Liver (tissue), 9 donors: Measurements from ENCODE around the gene CLPSL1. TPM values are rescaled to one million over a fixed set of nuclear protein-coding genes. Genes with fewer than 3 reads are reported as not detected.

Source experiments
- DNase-seq: peaks from one replicate; pipeline ENCODE4 v3.0.0-alpha.2; 2017; ENCODE audit warnings: low spot score
- H3K27ac ChIP-seq, 2 donors: one replicate each; pipeline ENCODE4 v1.7.0; 2013; ENCODE audit warnings: inconsistent platforms in 2 of 2, low read length in 2 of 2, control low read depth in 1 of 2, low read depth in 1 of 2, mild to moderate bottlenecking in 1 of 2
- H3K27me3 ChIP-seq, 4 donors: one replicate each; pipeline versions ENCODE4 v1.6.1 to v1.7.0; 2013; ENCODE audit warnings: low read length in 3 of 4, inconsistent platforms in 1 of 4, mild to moderate bottlenecking in 1 of 4, moderate library complexity in 1 of 4; ENCODE audit not compliant: control insufficient read depth in 4 of 4, insufficient read depth in 4 of 4
- H3K36me3 ChIP-seq, 4 donors: one replicate each; pipeline versions ENCODE4 v1.6.1 to v1.7.0; 2013; ENCODE audit warnings: low read length in 3 of 4, mild to moderate bottlenecking in 3 of 4, low read depth in 1 of 4, moderate library complexity in 1 of 4; ENCODE audit not compliant: control insufficient read depth in 4 of 4, insufficient read depth in 3 of 4
- H3K4me1 ChIP-seq, 4 donors: one replicate each; pipeline versions ENCODE4 v1.6.1 to v1.7.0; 2013; ENCODE audit warnings: low read length in 3 of 4, mild to moderate bottlenecking in 3 of 4, moderate library complexity in 1 of 4; ENCODE audit not compliant: control insufficient read depth in 4 of 4, insufficient read depth in 4 of 4
- H3K4me3 ChIP-seq, 3 donors: one replicate each; pipeline versions ENCODE4 v1.6.1 to v1.7.0; 2013; ENCODE audit warnings: low read length in 3 of 3, control low read depth in 1 of 3, low read depth in 1 of 3, mild to moderate bottlenecking in 1 of 3
- H3K9ac ChIP-seq, 2 donors: one replicate each; pipeline ENCODE4 v1.7.0; 2013; ENCODE audit warnings: low read length in 2 of 2, mild to moderate bottlenecking in 2 of 2, moderate library complexity in 2 of 2, control low read depth in 1 of 2, low read depth in 1 of 2
- H3K9me3 ChIP-seq, 4 donors: one replicate each; pipeline versions ENCODE4 v1.6.1 to v1.7.0; 2013; ENCODE audit warnings: low read length in 3 of 4; ENCODE audit not compliant: control insufficient read depth in 4 of 4
- ATF3 ChIP-seq: IDR thresholded peaks from 2 replicates; pipeline ENCODE4 v1.6.1; 2016; ENCODE audit warnings: antibody characterized with exemption
- CTCF ChIP-seq: fragments of 150-350 bp; IDR thresholded peaks from 2 replicates; pipeline ENCODE4 v1.5.1; 2017; ENCODE audit warnings: improper control_type of control experiment, low read depth, low read length; ENCODE audit not compliant: missing input control
- EGR1 ChIP-seq, 2 donors: IDR thresholded peaks; 2 replicates each; pipeline ENCODE4 v1.6.1; 2016 to 2018; ENCODE audit warnings: antibody characterized with exemption in 2 of 2, low read depth in 2 of 2
- FOXA1 ChIP-seq: IDR thresholded peaks from 2 replicates; pipeline ENCODE4 v1.6.1; 2016; ENCODE audit warnings: antibody characterized with exemption
- FOXA2 ChIP-seq: IDR thresholded peaks from 2 replicates; pipeline ENCODE4 v1.6.1; 2016; ENCODE audit warnings: antibody characterized with exemption
- GABPA ChIP-seq, 2 donors: IDR thresholded peaks in 1 of 2; conservative IDR thresholded peaks in 1 of 2; 2 replicates each; pipeline ENCODE4 v1.6.1; 2016; ENCODE audit warnings: antibody characterized with exemption in 2 of 2, mild to moderate bottlenecking in 1 of 2, moderate library complexity in 1 of 2
- HNF4A ChIP-seq, 2 donors: conservative IDR thresholded peaks; 2 replicates each; pipeline ENCODE4 v1.6.1; 2016; ENCODE audit warnings: antibody characterized with exemption in 2 of 2, mild to moderate bottlenecking in 2 of 2
- HNF4G ChIP-seq: IDR thresholded peaks from 2 replicates; pipeline ENCODE4 v1.6.1; 2016; ENCODE audit warnings: antibody characterized with exemption
- JUND ChIP-seq, 2 donors: IDR thresholded peaks; 2 replicates each; pipeline ENCODE4 v1.6.1; 2016; ENCODE audit warnings: antibody characterized with exemption in 2 of 2
- NR2F2 ChIP-seq: IDR thresholded peaks from 2 replicates; pipeline ENCODE4 v1.6.1; 2016; ENCODE audit warnings: antibody characterized with exemption
- RAD21 ChIP-seq, 2 donors: IDR thresholded peaks; 2 replicates each; pipeline ENCODE4 v1.6.1; 2016; ENCODE audit warnings: antibody characterized with exemption in 2 of 2, mild to moderate bottlenecking in 2 of 2
- RXRA ChIP-seq, 2 donors: IDR thresholded peaks; 2 replicates each; pipeline ENCODE4 v1.6.1; 2017 to 2018; ENCODE audit warnings: antibody characterized with exemption in 2 of 2, mild to moderate bottlenecking in 1 of 2
- SP1 ChIP-seq: IDR thresholded peaks from 2 replicates; pipeline ENCODE4 v1.6.1; 2018; ENCODE audit warnings: antibody characterized with exemption, mild to moderate bottlenecking
- TAF1 ChIP-seq: conservative IDR thresholded peaks from 2 replicates; pipeline ENCODE4 v1.6.1; 2016; ENCODE audit warnings: antibody characterized with exemption, mild to moderate bottlenecking
- YY1 ChIP-seq: IDR thresholded peaks from 2 replicates; pipeline ENCODE4 v1.6.1; 2016; ENCODE audit warnings: antibody characterized with exemption, mild to moderate bottlenecking
- WGBS: extraction: QIAGEN DNeasy Blood & Tissue Kit; methylation state at CpG from one replicate; pipeline ENCODE4 v1.1.7; 2013; 5-methylcytosine and 5-hydroxymethylcytosine counted together
- polyA plus RNA-seq, 2 donors: library from polyadenylated mRNA; stranded (reverse) in 1 of 2; unstranded in 1 of 2; fragments of 200-250 nt in 1 of 2; fragments of >200 nt in 1 of 2; fragmentation: Nextera tagmentation in 1 of 2; extraction: Ambion mirVana in 1 of 2; gene quantifications; one replicate each; pipeline versions ENCODE4 v1.2.1 to v1.2.3, GENCODE V29; 2013 to 2015
- total RNA-seq, 2 donors: library from RNA; depleted of rRNA; stranded (reverse); fragments of >200 nt; gene quantifications; one replicate each; pipeline ENCODE4 v1.2.3, GENCODE V29; 2014
- TF ChIP-seq, protein P1 (sequence below): IDR thresholded peaks from 2 replicates; pipeline ENCODE4 v1.6.1; 2016; ENCODE audit warnings: antibody characterized with exemption
- TF ChIP-seq, protein P2 (sequence below): IDR thresholded peaks from 2 replicates; pipeline ENCODE4 v1.6.1; 2016; ENCODE audit warnings: antibody characterized with exemption, mild to moderate bottlenecking
- TF ChIP-seq, protein P3 (sequence below): IDR thresholded peaks from 2 replicates; pipeline ENCODE4 v1.6.1; 2016; ENCODE audit warnings: antibody characterized with exemption
- donor health status: healthy.
- donor health status: healthy.
- donor health status: healthy.
- donor health status: healthy.
- donor health status: healthy.

The CLPSL1 gene
- total and polyA plus RNA-seq, 4 donors, result not detected

DNA sequence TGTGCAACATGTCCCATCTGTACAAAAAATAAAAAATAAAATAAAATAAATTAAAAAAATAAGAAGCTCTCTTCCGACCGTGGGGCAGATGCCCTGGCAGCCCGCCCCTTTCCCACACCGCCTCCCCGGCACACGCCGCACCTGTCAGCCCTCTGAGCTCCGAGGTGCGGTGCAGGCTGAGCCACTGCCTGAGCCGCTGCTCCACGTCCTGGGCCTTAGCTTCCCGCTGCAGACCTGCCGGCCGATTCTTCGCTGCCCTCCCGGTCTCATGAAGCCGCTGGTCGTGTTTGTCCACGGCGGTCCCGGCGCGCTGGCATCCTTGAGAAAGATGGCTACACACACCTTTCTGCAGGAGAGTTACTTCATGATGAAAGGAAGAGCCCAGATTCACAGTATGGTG is 15.1 kb upstream of the CLPSL1 start:
- H3K27ac ChIP-seq, result no peak overlapping the region
- no peak for DNase-seq
- peaks cover 0 to 6% (median 4%) of the 10 kb centered on the region in 4 donors for H3K27me3 ChIP-seq
- H3K9ac ChIP-seq, result no peak overlapping the region
- no peaks in the 10 kb centered on the region for H3K9me3 ChIP-seq
- no peaks in the 10 kb centered on the region for H3K4me1 ChIP-seq
- TF ChIP-seq, protein P1, sequence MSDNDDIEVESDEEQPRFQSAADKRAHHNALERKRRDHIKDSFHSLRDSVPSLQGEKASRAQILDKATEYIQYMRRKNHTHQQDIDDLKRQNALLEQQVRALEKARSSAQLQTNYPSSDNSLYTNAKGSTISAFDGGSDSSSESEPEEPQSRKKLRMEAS, result no peak
- no peak for TF ChIP-seq FOXA2
- no peak for TF ChIP-seq EGR1 (IDR thresholded peaks at IDR 0.05; ENCODE audit: low read depth in 2 of 2)
- TF ChIP-seq HNF4G, result no peak
- no peak for TF ChIP-seq RXRA (IDR thresholded peaks at IDR 0.05)
- no peak for TF ChIP-seq SP1
- TF ChIP-seq, protein P2, sequence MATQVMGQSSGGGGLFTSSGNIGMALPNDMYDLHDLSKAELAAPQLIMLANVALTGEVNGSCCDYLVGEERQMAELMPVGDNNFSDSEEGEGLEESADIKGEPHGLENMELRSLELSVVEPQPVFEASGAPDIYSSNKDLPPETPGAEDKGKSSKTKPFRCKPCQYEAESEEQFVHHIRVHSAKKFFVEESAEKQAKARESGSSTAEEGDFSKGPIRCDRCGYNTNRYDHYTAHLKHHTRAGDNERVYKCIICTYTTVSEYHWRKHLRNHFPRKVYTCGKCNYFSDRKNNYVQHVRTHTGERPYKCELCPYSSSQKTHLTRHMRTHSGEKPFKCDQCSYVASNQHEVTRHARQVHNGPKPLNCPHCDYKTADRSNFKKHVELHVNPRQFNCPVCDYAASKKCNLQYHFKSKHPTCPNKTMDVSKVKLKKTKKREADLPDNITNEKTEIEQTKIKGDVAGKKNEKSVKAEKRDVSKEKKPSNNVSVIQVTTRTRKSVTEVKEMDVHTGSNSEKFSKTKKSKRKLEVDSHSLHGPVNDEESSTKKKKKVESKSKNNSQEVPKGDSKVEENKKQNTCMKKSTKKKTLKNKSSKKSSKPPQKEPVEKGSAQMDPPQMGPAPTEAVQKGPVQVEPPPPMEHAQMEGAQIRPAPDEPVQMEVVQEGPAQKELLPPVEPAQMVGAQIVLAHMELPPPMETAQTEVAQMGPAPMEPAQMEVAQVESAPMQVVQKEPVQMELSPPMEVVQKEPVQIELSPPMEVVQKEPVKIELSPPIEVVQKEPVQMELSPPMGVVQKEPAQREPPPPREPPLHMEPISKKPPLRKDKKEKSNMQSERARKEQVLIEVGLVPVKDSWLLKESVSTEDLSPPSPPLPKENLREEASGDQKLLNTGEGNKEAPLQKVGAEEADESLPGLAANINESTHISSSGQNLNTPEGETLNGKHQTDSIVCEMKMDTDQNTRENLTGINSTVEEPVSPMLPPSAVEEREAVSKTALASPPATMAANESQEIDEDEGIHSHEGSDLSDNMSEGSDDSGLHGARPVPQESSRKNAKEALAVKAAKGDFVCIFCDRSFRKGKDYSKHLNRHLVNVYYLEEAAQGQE, result no peak
- TF ChIP-seq RAD21 (IDR thresholded peaks at IDR 0.05), result no peak
- no peak for TF ChIP-seq ATF3
- no peak for TF ChIP-seq YY1
- no peak for TF ChIP-seq NR2F2
- no peak for TF ChIP-seq GABPA (IDR thresholded peaks at IDR 0.05 in 1 of 2, conservative IDR thresholded peaks at IDR 0.05 in 1 of 2)
- TF ChIP-seq, protein P3, sequence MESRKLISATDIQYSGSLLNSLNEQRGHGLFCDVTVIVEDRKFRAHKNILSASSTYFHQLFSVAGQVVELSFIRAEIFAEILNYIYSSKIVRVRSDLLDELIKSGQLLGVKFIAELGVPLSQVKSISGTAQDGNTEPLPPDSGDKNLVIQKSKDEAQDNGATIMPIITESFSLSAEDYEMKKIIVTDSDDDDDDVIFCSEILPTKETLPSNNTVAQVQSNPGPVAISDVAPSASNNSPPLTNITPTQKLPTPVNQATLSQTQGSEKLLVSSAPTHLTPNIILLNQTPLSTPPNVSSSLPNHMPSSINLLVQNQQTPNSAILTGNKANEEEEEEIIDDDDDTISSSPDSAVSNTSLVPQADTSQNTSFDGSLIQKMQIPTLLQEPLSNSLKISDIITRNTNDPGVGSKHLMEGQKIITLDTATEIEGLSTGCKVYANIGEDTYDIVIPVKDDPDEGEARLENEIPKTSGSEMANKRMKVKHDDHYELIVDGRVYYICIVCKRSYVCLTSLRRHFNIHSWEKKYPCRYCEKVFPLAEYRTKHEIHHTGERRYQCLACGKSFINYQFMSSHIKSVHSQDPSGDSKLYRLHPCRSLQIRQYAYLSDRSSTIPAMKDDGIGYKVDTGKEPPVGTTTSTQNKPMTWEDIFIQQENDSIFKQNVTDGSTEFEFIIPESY, result no peak
- TF ChIP-seq FOXA1, result no peak
- TF ChIP-seq CTCF, result no peak
- no peak for TF ChIP-seq TAF1
- TF ChIP-seq HNF4A (conservative IDR thresholded peaks at IDR 0.05), result no peak
- H3K36me3 ChIP-seq, result no peaks in the 10 kb centered on the region
- H3K4me3 ChIP-seq, result no peak overlapping the region
- WGBS, result 84% methylated on average over 23 of the region's 23 CpGs

DNA sequence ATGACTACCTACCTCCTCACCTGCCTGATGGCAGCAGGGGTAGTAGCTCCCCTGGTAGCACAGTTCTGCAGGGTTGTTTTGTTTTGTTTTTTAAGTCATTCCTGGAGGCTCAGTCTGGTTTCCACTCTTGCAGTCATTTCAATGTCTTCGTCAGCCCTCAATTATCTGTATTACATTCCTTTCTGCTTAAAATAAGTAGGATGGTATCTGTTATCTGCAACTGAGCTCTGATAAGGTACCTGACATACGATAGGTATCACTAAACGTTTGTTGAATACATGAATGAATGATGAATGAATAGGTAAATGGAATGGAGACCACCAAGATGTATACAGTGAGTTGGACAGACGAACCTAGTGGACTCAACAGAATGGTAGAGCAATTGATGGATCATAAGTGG is 11.6 kb upstream of the CLPSL1 start:
- no peaks in the 10 kb centered on the region for H3K36me3 ChIP-seq
- 79% methylated on average over 4 of the region's 4 CpGs for WGBS
- TF ChIP-seq HNF4A (conservative IDR thresholded peaks at IDR 0.05), result no peak
- no peak for TF ChIP-seq HNF4G
- no peak for TF ChIP-seq TAF1
- TF ChIP-seq CTCF, result no peak
- TF ChIP-seq EGR1 (IDR thresholded peaks at IDR 0.05; ENCODE audit: low read depth in 2 of 2), result no peak
- TF ChIP-seq, protein P1, result no peak
- TF ChIP-seq YY1, result no peak
- TF ChIP-seq JUND (IDR thresholded peaks at IDR 0.05), result no peak
- TF ChIP-seq RAD21 (IDR thresholded peaks at IDR 0.05), result no peak
- TF ChIP-seq, protein P2, result no peak

More for the DNA sequence above, 11.6 kb upstream of the CLPSL1 start:
- H3K4me3 ChIP-seq, result no peak overlapping the region
- peaks cover 0 to 3% (median 0%) of the 10 kb centered on the region in 4 donors for H3K27me3 ChIP-seq
- H3K4me1 ChIP-seq, result no peaks in the 10 kb centered on the region
- DNase-seq, result no peak
- no peaks in the 10 kb centered on the region for H3K9me3 ChIP-seq
- H3K9ac ChIP-seq, result no peak overlapping the region
- no peak overlapping the region for H3K27ac ChIP-seq
